Endothelial cell of umbilical vein (primary cell): ENCODE measurements around the gene GDNF. TPM values are rescaled to one million over a fixed set of nuclear protein-coding genes. Genes with fewer than 3 reads are reported as not detected.

Source experiments
- BruUV-seq: library from RNA; stranded (reverse); fragments of 400-500 nt; replicated peaks from 2 replicates; lab custom pipeline; 2021; lab: Mats Ljungman, UMichigan
- CTCF ChIA-PET: fragments of 300-600, 350-600 bp; sonication (Branson Sonifier 250); formaldehyde crosslinking; loops from one replicate; lab custom pipeline; 2021; ENCODE audit warnings: antibody characterized with exemption, inconsistent platforms; lab: Charles Lee
- POLR2A ChIA-PET: fragments of 300-600, 350-600 bp; sonication (Branson Sonifier 250); formaldehyde crosslinking; loops from one replicate; lab custom pipeline; 2021; ENCODE audit warnings: antibody characterized with exemption, inconsistent platforms; lab: Charles Lee
- DNase-seq: peaks from one replicate; pipeline ENCODE4 v3.0.0-alpha.2; 2011; ENCODE audit warnings: low read depth, low spot score
- FAIRE-seq: peaks from 2 replicates; lab custom pipeline; 2011; peaks lifted over from hg19 to GRCh38; lab: Jason Lieb, UNC
- H2AFZ ChIP-seq: 2 replicates; pipeline ENCODE4 v1.6.0; 2012; ENCODE audit warnings: low read depth, low read length, control low read depth, inconsistent platforms
- H3K27ac ChIP-seq: 2 replicates; pipeline ENCODE4 v1.5.1; 2011; ENCODE audit warnings: low read depth, mild to moderate bottlenecking, control low read depth, low read length, moderate library complexity; ENCODE audit not compliant: insufficient read depth
- H3K27me3 ChIP-seq, 2 experiments: 2 replicates each; pipeline versions ENCODE4 v1.6.0 to v1.6.1; 2011; ENCODE audit warnings: low read length in 2 of 2, mixed read lengths in 1 of 2; ENCODE audit not compliant: control insufficient read depth in 2 of 2, insufficient read depth in 2 of 2
- H3K36me3 ChIP-seq, 2 experiments: 2 replicates in 1 of 2; 3 replicates in 1 of 2; pipeline ENCODE4 v1.5.1; 2011; ENCODE audit warnings: low read length in 2 of 2, mild to moderate bottlenecking in 1 of 2, moderate library complexity in 1 of 2; ENCODE audit not compliant: control insufficient read depth in 2 of 2, insufficient read depth in 2 of 2; ENCODE audit errors: extremely low read depth in 1 of 2
- H3K4me1 ChIP-seq: 3 replicates; pipeline ENCODE4 v1.5.1; 2011; ENCODE audit warnings: mild to moderate bottlenecking, low read length; ENCODE audit not compliant: control insufficient read depth, insufficient read depth; ENCODE audit errors: extremely low read depth
- H3K4me2 ChIP-seq: 2 replicates; pipeline ENCODE4 v1.6.1; 2011; ENCODE audit warnings: low read length, control low read depth, mixed read lengths; ENCODE audit not compliant: insufficient read depth
- H3K4me3 ChIP-seq, 3 experiments: fragments of 200-600 bp in 1 of 3; sonication (generic), shearing (Covaris generic) in 1 of 3; replicated peaks in 1 of 3; 2 replicates each; pipeline ENCODE4 v1.5.1; 2011 to 2016; ENCODE audit warnings: control low read depth in 3 of 3, low read length in 3 of 3, mild to moderate bottlenecking in 2 of 3, inconsistent platforms in 1 of 3, low read depth in 1 of 3, moderate library complexity in 1 of 3; ENCODE audit not compliant: insufficient read depth in 1 of 3
- H3K79me2 ChIP-seq: 2 replicates; pipeline ENCODE4 v1.6.0; 2012; ENCODE audit warnings: low read length, inconsistent platforms; ENCODE audit not compliant: control insufficient read depth, insufficient read depth
- H3K9ac ChIP-seq: replicated peaks from 2 replicates; pipeline ENCODE3; 2011; ENCODE audit warnings: low read length, control low read depth; ENCODE audit not compliant: insufficient read depth; ENCODE audit errors: extremely low read depth
- H3K9me1 ChIP-seq: replicated peaks from 3 replicates; pipeline ENCODE4 v1.6.0; 2011; ENCODE audit warnings: mild to moderate bottlenecking, low read length; ENCODE audit not compliant: control insufficient read depth, insufficient read depth; ENCODE audit errors: extremely low read depth
- H3K9me3 ChIP-seq: replicated peaks from 2 replicates; pipeline ENCODE4 v1.5.1; 2012; ENCODE audit warnings: low read length, inconsistent platforms; ENCODE audit not compliant: control insufficient read depth, insufficient read depth
- H4K20me1 ChIP-seq: replicated peaks from 2 replicates; pipeline ENCODE3; 2011; ENCODE audit warnings: mild to moderate bottlenecking, low read length; ENCODE audit not compliant: control insufficient read depth, insufficient read depth; ENCODE audit errors: extremely low read depth
- CTCF ChIP-seq, 2 donors: IDR thresholded peaks; 1 replicate in 1 of 2; 2 replicates in 1 of 2; pipeline ENCODE4 v1.5.1; 2011; ENCODE audit warnings: low read length in 2 of 2, mild to moderate bottlenecking in 2 of 2, moderate library complexity in 2 of 2, control low read depth in 1 of 2, inconsistent platforms in 1 of 2, low read depth in 1 of 2; ENCODE audit not compliant: insufficient read depth in 1 of 2; ENCODE audit errors: extremely low read depth in 1 of 2
- EZH2 ChIP-seq: IDR thresholded peaks from 2 replicates; pipeline ENCODE4 v1.6.1; 2012; ENCODE audit warnings: borderline replicate concordance, low read depth, mild to moderate bottlenecking, moderate library complexity, low read length, inconsistent platforms; ENCODE audit not compliant: severe bottlenecking
- FOS ChIP-seq: IDR thresholded peaks from 2 replicates; pipeline ENCODE4 v1.6.1; 2011; ENCODE audit warnings: mild to moderate bottlenecking, low read length, moderate library complexity, borderline replicate concordance; ENCODE audit not compliant: insufficient read depth
- GATA2 ChIP-seq: IDR thresholded peaks from 2 replicates; pipeline ENCODE4 v1.7.0; 2011; ENCODE audit warnings: low read depth, mild to moderate bottlenecking, moderate library complexity, mixed read lengths, low read length; ENCODE audit not compliant: insufficient read length, insufficient read depth
- JUN ChIP-seq: IDR thresholded peaks from 2 replicates; pipeline ENCODE4 v1.6.1; 2011; ENCODE audit warnings: borderline replicate concordance, low read depth; ENCODE audit not compliant: insufficient read length, insufficient read depth
- MAX ChIP-seq: IDR thresholded peaks from 2 replicates; pipeline ENCODE4 v1.6.1; 2011; ENCODE audit not compliant: insufficient read depth, insufficient read length
- MYC ChIP-seq: IDR thresholded peaks from one replicate; pipeline ENCODE4 v1.6.1; 2011; ENCODE audit warnings: mild to moderate bottlenecking, low read depth, low read length
- POLR2A ChIP-seq: IDR thresholded peaks from 2 replicates; pipeline ENCODE4 v1.6.1; 2012; ENCODE audit warnings: low read depth, mild to moderate bottlenecking, control low read depth, low read length
- POLR2AphosphoS5 ChIP-seq: IDR thresholded peaks from 2 replicates; pipeline ENCODE4 v1.6.1; 2012; ENCODE audit warnings: low read depth, mild to moderate bottlenecking, control low read depth, low read length, moderate library complexity; ENCODE audit not compliant: insufficient read depth
- dilution Hi-C: fragments of 300-500 bp; cut with MboI; formaldehyde crosslinking; loops from one replicate; pipeline ENCODE4 v1.15.0; 2019; ENCODE audit warnings: low sequenced_read_pairs; ENCODE audit not compliant: extremely low pct_ligation_motif_present
- intact Hi-C: fragments of 100-400 bp; cut with micrococcal nuclease; formaldehyde crosslinking; loops from one replicate; pipeline ENCODE4 v1.10.0; 2022
- polyA plus RNA-seq, 4 experiments: library from polyadenylated mRNA; depleted of rRNA in 3 of 4; stranded (reverse) in 3 of 4; unstranded in 1 of 4; fragments of >200 nt; gene quantifications; 2 replicates each; pipeline versions ENCODE4 v1.2.1 to v1.2.3, GENCODE V29; 2011 to 2012; ENCODE audit warnings: missing spikeins in 1 of 4
- total RNA-seq: library from RNA; stranded (reverse); gene quantifications from 2 replicates; pipeline ENCODE4 v1.2.3, GENCODE V29; 2021

GDNF gene
- total and polyA plus RNA-seq, 2 donors (not counting 3 experiments of a cell fraction or from before 2014, with no cell fraction given): not detected

GRCh38 chr5:37857696-37858095, 17.9 kb upstream of the GDNF start:
- no peak overlapping the region for H3K9ac ChIP-seq
- FAIRE-seq (no peak), DNase-seq (no peak)
- dilution Hi-C loops: no loop called here
- peaks cover 1 to 9% of the 10 kb centered on the region in 2 experiments for H3K27me3 ChIP-seq
- no peaks in the 10 kb centered on the region for H3K9me1 ChIP-seq
- no peaks in the 10 kb centered on the region for H3K79me2 ChIP-seq
- no peak overlapping the region for H3K4me3 ChIP-seq
- no peak overlapping the region for H3K4me2 ChIP-seq
- no peak for TF ChIP-seq MYC
- TF ChIP-seq EZH2: no peak
- TF ChIP-seq POLR2AphosphoS5: no peak
- no peak for TF ChIP-seq JUN
- TF ChIP-seq GATA2: no peak
- TF ChIP-seq CTCF (IDR thresholded peaks at IDR 0.05; ENCODE audit: extremely low read depth in 1 of 2, insufficient read depth in 1 of 2, low read depth in 1 of 2, low read length in 2 of 2): no peak
- no peak for TF ChIP-seq POLR2A
- no peak for TF ChIP-seq MAX
- no peak for TF ChIP-seq FOS
- H2AFZ ChIP-seq: no peak overlapping the region
- ChIA-PET CTCF (interaction anchor here (1.2 kb wide), 1 partner anchor 17 kb away, joined by 3 read pairs; the partner anchor contains the start of gene GDNF), POLR2A (no interaction called here)
- no peaks in the 10 kb centered on the region for H3K36me3 ChIP-seq
- no peaks in the 10 kb centered on the region for H3K9me3 ChIP-seq
- intact Hi-C loops: no loop called here
- no peak overlapping the region for H3K27ac ChIP-seq
- no peaks in the 10 kb centered on the region for H4K20me1 ChIP-seq
- no TSS peak for BruUV-seq
- H3K4me1 ChIP-seq: no peaks in the 10 kb centered on the region
